Brain microvascular endothelial cell (primary cell): Measurements from ENCODE around the gene HCN2.

ENCODE experiments used
- DNase-seq: peaks from one replicate; pipeline ENCODE4 v3.0.0-alpha.2; 2020
- H3K27ac ChIP-seq: fragments of 250-450 bp; sonication (Bioruptor Pico); 2 replicates; pipeline ENCODE4 v1.5.1; 2020; ENCODE audit warnings: mild to moderate bottlenecking, moderate library complexity
- H3K27me3 ChIP-seq: fragments of 250-450 bp; sonication (Bioruptor Pico); replicated peaks from 2 replicates; pipeline ENCODE4 v1.5.1; 2020; ENCODE audit warnings: mild to moderate bottlenecking
- H3K36me3 ChIP-seq: fragments of 250-450 bp; sonication (Bioruptor Pico); replicated peaks from 2 replicates; pipeline ENCODE4 v1.5.1; 2020; ENCODE audit warnings: mild to moderate bottlenecking
- H3K4me3 ChIP-seq: 2 replicates; pipeline ENCODE4 v1.5.1; 2011; ENCODE audit warnings: low read depth, mild to moderate bottlenecking, control low read depth, low read length, moderate library complexity
- CTCF ChIP-seq: IDR thresholded peaks from 2 replicates; pipeline ENCODE4 v1.5.1; 2011; ENCODE audit warnings: low read depth, mild to moderate bottlenecking, moderate library complexity, low read length, control low read depth, inconsistent platforms; ENCODE audit errors: missing control alignments
- in situ Hi-C: cut with HindIII; loops from 2 replicates; pipeline ENCODE4 v1.10.0; 2017; ENCODE audit warnings: low sequenced_read_pairs, low pct_ligation_motif_present

The HCN2 gene

GRCh38 chr19:615619-616018 lies 25.9 kb downstream of the HCN2 start:
- no peaks in the 10 kb centered on the region for H3K27me3 ChIP-seq

DNA sequence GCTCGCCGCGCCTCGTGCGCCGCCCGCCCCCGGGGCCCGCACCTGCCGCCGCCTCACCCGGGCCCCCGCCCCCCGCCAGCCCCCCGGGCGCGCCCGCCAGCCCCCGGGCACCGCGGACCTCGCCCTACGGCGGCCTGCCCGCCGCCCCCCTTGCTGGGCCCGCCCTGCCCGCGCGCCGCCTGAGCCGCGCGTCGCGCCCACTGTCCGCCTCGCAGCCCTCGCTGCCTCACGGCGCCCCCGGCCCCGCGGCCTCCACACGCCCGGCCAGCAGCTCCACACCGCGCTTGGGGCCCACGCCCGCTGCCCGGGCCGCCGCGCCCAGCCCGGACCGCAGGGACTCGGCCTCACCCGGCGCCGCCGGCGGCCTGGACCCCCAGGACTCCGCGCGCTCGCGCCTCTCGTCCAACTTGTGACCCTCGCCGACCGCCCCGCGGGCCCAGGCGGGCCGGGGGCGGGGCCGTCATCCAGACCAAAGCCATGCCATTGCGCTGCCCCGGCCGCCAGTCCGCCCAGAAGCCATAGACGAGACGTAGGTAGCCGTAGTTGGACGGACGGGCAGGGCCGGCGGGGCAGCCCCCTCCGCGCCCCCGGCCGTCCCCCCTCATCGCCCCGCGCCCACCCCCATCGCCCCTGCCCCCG lies 26.5 kb downstream of the HCN2 start:
- DNase-seq, result no peak
- in situ Hi-C loops, result no loop called here
- H3K4me3 ChIP-seq, result no peak overlapping the region
- no peaks in the 10 kb centered on the region for H3K27me3 ChIP-seq
- H3K36me3 ChIP-seq, result peaks cover 47% of the 10 kb centered on the region
- no peak for TF ChIP-seq CTCF
- H3K27ac ChIP-seq, result no peak overlapping the region

More at GRCh38 chr19:615619-616018, 25.9 kb downstream of the HCN2 start:
- no peak for DNase-seq
- Histone ChIP-seq H3K4me3 (no peak overlapping the region), H3K27ac (no peak overlapping the region), H3K36me3 (peaks cover 45% of the 10 kb centered on the region)
- in situ Hi-C loops, result no loop called here
- TF ChIP-seq CTCF, result no peak

DNA sequence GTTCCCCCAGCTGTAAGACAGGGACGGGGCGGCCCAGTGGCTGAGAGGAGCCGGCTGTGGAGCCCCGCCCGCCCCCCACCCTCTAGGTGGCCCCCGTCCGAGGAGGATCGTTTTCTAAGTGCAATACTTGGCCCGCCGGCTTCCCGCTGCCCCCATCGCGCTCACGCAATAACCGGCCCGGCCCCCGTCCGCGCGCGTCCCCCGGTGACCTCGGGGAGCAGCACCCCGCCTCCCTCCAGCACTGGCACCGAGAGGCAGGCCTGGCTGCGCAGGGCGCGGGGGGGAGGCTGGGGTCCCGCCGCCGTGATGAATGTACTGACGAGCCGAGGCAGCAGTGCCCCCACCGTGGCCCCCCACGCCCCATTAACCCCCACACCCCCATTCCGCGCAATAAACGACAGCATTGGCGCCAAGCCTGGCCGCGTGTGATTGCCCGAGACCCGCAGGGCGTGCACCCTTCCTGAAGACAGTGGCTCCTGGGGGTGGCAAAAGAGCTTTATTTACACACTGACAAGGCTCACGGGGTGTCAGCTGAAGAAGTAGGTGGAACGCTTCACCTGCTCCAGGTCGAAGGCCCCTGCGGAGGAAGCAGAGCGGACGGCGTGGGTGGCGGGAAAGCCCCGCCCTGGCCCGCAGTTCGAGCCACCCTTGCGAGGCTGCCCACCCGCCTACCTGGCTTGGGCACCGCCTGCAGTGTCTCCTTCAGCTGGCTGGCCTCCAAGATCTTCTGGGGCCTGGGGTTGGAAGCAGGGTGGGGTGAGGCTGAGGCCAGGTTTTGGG lies 27.3 kb downstream of the HCN2 start:
- no peaks in the 10 kb centered on the region for H3K27me3 ChIP-seq
- no peak overlapping the region for H3K4me3 ChIP-seq
- in situ Hi-C loops, result no loop called here
- DNase-seq, result no peak
- peaks cover 55% of the 10 kb centered on the region for H3K36me3 ChIP-seq
- no peak overlapping the region for H3K27ac ChIP-seq
- no peak for TF ChIP-seq CTCF

- H3K36me3 ChIP-seq, result peaks cover 63% of the 10 kb centered on the region
- H3K27me3 ChIP-seq, result no peaks in the 10 kb centered on the region
- no peak overlapping the region for H3K27ac ChIP-seq
- in situ Hi-C loops, result no loop called here
- no peak for TF ChIP-seq CTCF
- no peak for DNase-seq
- H3K4me3 ChIP-seq, result no peak overlapping the region
Measured at GRCh38 chr19:617551-618246, 28.0 kb downstream of the HCN2 start.

GRCh38 chr19:618247-618619 lies 28.6 kb downstream of the HCN2 start:
- no peak overlapping the region for H3K27ac ChIP-seq
- H3K4me3 ChIP-seq, result no peak overlapping the region
- no peaks in the 10 kb centered on the region for H3K27me3 ChIP-seq
- H3K36me3 ChIP-seq, result peaks cover 64% of the 10 kb centered on the region
- DNase-seq, result no peak
- in situ Hi-C loops, result no loop called here
- no peak for TF ChIP-seq CTCF
